Nephron progenitor cell (in vitro differentiated cells): ENCODE results near the gene STOX2.

ENCODE experiments used
- DNase-seq: peaks from one replicate; pipeline ENCODE4 v3.0.0; 2021
- H3K27ac Mint-ChIP-seq: 2 replicates; pipeline ENCODE4 v1.8.0; 2021; ENCODE audit warnings: mild to moderate bottlenecking, moderate library complexity, mixed read lengths
- H3K27me3 Mint-ChIP-seq: 2 replicates; pipeline ENCODE4 v1.8.0; 2021; ENCODE audit warnings: mild to moderate bottlenecking, low read depth, mixed read lengths; ENCODE audit not compliant: poor library complexity
- H3K36me3 Mint-ChIP-seq: 2 replicates; pipeline ENCODE4 v1.8.0; 2021; ENCODE audit warnings: low read depth, mixed read lengths
- H3K4me1 Mint-ChIP-seq: 2 replicates; pipeline ENCODE4 v1.8.0; 2021; ENCODE audit warnings: mixed read lengths
- H3K4me3 Mint-ChIP-seq: 2 replicates; pipeline ENCODE4 v1.8.0; 2021; ENCODE audit warnings: mild to moderate bottlenecking, moderate library complexity, mixed read lengths
- H3K9me3 Mint-ChIP-seq: 2 replicates; pipeline ENCODE4 v1.8.0; 2021; ENCODE audit warnings: mild to moderate bottlenecking, moderate library complexity, mixed read lengths
- TF ChIP-seq, protein P1 (sequence below): fragments of 200-600 bp; sonication (generic); IDR thresholded peaks from 2 replicates; pipeline ENCODE4 v1.5.0; 2021; ENCODE audit warnings: antibody characterized with exemption

STOX2 gene

GRCh38 chr4:183995570-183995969 is 90.5 kb downstream of the STOX2 start:
- Mint-ChIP-seq H3K4me1 (peaks cover 19% of the 10 kb centered on the region), H3K36me3 (peaks cover 10% of the 10 kb centered on the region), H3K27ac (no peak overlapping the region), H3K9me3 (no peaks in the 10 kb centered on the region), H3K27me3 (no peaks in the 10 kb centered on the region), H3K4me3 (no peak overlapping the region)
- DNase-seq: no peak
- TF ChIP-seq, protein P1, sequence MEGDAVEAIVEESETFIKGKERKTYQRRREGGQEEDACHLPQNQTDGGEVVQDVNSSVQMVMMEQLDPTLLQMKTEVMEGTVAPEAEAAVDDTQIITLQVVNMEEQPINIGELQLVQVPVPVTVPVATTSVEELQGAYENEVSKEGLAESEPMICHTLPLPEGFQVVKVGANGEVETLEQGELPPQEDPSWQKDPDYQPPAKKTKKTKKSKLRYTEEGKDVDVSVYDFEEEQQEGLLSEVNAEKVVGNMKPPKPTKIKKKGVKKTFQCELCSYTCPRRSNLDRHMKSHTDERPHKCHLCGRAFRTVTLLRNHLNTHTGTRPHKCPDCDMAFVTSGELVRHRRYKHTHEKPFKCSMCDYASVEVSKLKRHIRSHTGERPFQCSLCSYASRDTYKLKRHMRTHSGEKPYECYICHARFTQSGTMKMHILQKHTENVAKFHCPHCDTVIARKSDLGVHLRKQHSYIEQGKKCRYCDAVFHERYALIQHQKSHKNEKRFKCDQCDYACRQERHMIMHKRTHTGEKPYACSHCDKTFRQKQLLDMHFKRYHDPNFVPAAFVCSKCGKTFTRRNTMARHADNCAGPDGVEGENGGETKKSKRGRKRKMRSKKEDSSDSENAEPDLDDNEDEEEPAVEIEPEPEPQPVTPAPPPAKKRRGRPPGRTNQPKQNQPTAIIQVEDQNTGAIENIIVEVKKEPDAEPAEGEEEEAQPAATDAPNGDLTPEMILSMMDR: no peak

DNA sequence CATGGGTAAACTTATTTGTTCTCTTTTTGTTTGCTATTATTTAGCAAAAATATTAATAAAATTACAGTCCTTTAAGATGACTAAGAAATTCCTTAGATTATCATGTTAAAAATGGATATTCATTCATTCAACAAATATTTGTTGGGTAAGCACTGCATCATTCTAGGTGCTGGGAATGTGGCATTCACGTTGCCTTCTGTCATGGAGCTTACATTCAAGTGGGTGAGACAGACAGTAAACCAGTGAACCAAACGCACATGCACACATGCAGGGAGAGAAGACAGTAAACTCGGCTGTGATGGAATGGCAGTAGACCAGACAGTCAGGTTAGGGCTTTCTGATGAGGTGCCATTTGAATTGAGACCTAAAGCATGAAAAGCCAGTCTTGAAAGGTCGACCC is 91.8 kb downstream of the STOX2 start:
- Mint-ChIP-seq H3K9me3 (no peaks in the 10 kb centered on the region), H3K27me3 (no peaks in the 10 kb centered on the region), H3K27ac (no peak overlapping the region), H3K36me3 (peaks cover 23% of the 10 kb centered on the region), H3K4me3 (no peak overlapping the region), H3K4me1 (peaks cover 27% of the 10 kb centered on the region)
- TF ChIP-seq, protein P1: no peak
- no peak for DNase-seq

- TF ChIP-seq, protein P1: no peak
- peaks cover 39% of the 10 kb centered on the region for H3K36me3 Mint-ChIP-seq
- no peaks in the 10 kb centered on the region for H3K27me3 Mint-ChIP-seq
- no peak overlapping the region for H3K27ac Mint-ChIP-seq
- no peak for DNase-seq
- H3K4me1 Mint-ChIP-seq: peaks cover 27% of the 10 kb centered on the region
- H3K4me3 Mint-ChIP-seq: no peak overlapping the region
- H3K9me3 Mint-ChIP-seq: no peaks in the 10 kb centered on the region
These were observed 94.3 kb downstream of the STOX2 start for GRCh38 chr4:183999435-183999834.

DNA sequence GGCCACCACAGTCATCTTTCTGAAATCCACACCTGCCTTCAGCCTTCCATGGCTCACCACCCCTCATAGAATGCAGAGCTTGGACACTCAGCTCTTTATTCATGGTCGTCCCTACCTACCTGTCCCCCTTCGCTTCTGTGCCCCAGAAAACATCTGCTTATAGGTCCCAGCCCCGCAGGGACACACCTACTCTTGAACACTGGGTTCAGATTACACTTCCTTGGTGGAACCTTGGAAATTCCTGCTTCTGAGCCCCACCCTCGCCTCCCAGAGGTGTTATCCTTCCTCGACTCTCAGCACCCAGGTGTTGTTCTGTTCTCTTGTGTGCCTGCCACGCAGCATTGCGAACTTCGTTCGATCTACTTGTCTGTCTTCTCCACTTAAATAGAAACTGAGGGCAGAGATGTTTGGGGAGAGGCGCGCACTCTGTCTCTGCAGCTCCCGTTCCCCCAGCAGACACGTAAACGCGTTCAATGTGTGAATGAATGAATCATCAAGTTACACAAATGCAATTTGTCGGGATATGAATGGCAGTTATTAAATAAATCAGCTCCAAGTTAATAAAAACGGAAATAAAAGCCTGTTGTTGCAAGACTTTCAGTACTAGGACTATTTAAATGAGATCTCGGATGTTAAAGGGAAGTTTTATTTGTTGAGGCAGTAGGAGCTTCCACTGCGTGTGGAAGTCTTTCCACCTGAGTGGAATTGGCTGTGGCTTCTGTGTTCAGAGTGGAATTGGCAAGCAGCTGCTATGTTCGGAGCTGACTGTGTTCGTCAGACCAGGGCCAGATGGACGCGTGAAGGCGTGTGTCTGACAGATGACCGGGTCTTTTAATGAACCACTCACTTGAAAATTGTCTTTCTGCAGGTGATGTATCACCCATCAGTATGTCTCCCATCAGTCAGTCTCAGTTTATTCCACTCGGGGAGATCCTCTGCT is 95.6 kb downstream of the STOX2 start:
- Mint-ChIP-seq H3K27me3 (no peaks in the 10 kb centered on the region), H3K9me3 (no peaks in the 10 kb centered on the region), H3K27ac (peak overlapping the region; percentile 49), H3K4me1 (peaks cover 21% of the 10 kb centered on the region), H3K36me3 (peaks cover 51% of the 10 kb centered on the region), H3K4me3 (no peak overlapping the region)
- DNase-seq: no peak
- TF ChIP-seq, protein P1: no peak

- TF ChIP-seq, protein P1: no peak
- no peak overlapping the region for H3K27ac Mint-ChIP-seq
- H3K9me3 Mint-ChIP-seq: peaks cover 4% of the 10 kb centered on the region
- no peak overlapping the region for H3K4me3 Mint-ChIP-seq
- H3K36me3 Mint-ChIP-seq: peaks cover 71% of the 10 kb centered on the region
- peaks cover 12% of the 10 kb centered on the region for H3K4me1 Mint-ChIP-seq
- no peaks in the 10 kb centered on the region for H3K27me3 Mint-ChIP-seq
- DNase-seq: no peak
These were observed 98.3 kb downstream of the STOX2 start for GRCh38 chr4:184003433-184003832.

- peaks cover 11% of the 10 kb centered on the region for H3K9me3 Mint-ChIP-seq
- H3K36me3 Mint-ChIP-seq: peaks cover 84% of the 10 kb centered on the region
These were observed 102.8 kb downstream of the STOX2 start for GRCh38 chr4:184007891-184008290.

More at GRCh38 chr4:184007891-184008290, 102.8 kb downstream of the STOX2 start:
- H3K27ac Mint-ChIP-seq: no peak overlapping the region
- no peak for DNase-seq
- TF ChIP-seq, protein P1: no peak
- H3K27me3 Mint-ChIP-seq: no peaks in the 10 kb centered on the region
- peaks cover 27% of the 10 kb centered on the region for H3K4me1 Mint-ChIP-seq
- no peak overlapping the region for H3K4me3 Mint-ChIP-seq
